Tibial artery (tissue), 4 donors: ENCODE results near the gene DHDDS.
A peak's percentile ranks its signal among the peaks of the same experiment; 100 is the strongest.

Experiments used
- DNase-seq, 2 donors: peaks; one replicate each; pipeline ENCODE4 v3.0.0-alpha.2; 2019
- H3K27ac ChIP-seq, 2 donors: fragments of 200-600 bp; sonication (generic) in 1 of 2; 1 replicate in 1 of 2; 2 replicates in 1 of 2; pipeline ENCODE4 v1.5.1; 2018 to 2019; ENCODE audit warnings: mild to moderate bottlenecking in 1 of 2
- H3K27me3 ChIP-seq, 2 donors: fragments of 200-600 bp; sonication (generic) in 1 of 2; one replicate each; pipeline versions ENCODE4 v1.5.1 to v1.6.0; 2016 to 2019
- H3K36me3 ChIP-seq, 3 donors: fragments of 200-600 bp; sonication (generic) in 2 of 3; one replicate each; pipeline ENCODE4 v1.5.1; 2016 to 2019; ENCODE audit warnings: mild to moderate bottlenecking in 2 of 3
- H3K4me1 ChIP-seq, 4 donors: fragments of 200-600 bp; sonication (generic) in 2 of 4; 1 replicate in 3 of 4; 2 replicates in 1 of 4; pipeline ENCODE4 v1.5.1; 2016 to 2019
- H3K4me3 ChIP-seq, 2 donors: fragments of 200-600 bp; sonication (generic) in 1 of 2; 1 replicate in 1 of 2; 2 replicates in 1 of 2; pipeline ENCODE4 v1.5.1; 2018 to 2019; ENCODE audit warnings: mild to moderate bottlenecking in 2 of 2
- H3K9me3 ChIP-seq, 3 donors: fragments of 200-600 bp; sonication (generic) in 1 of 3; one replicate each; pipeline ENCODE4 v1.5.1; 2016 to 2019
- CTCF ChIP-seq, 2 experiments: fragments of 200-600 bp in 1 of 2; fragments of 450-650 bp in 1 of 2; IDR thresholded peaks; one replicate each; pipeline ENCODE4 v1.5.1; 2017 to 2019; ENCODE audit warnings: antibody characterized with exemption in 2 of 2, mild to moderate bottlenecking in 1 of 2, moderate library complexity in 1 of 2
- intact Hi-C: fragments of 100-400 bp; cut with DNase I; formaldehyde crosslinking; loops from one replicate; pipeline ENCODE4 v1.15.0; 2023; ENCODE audit warnings: low total_unique reads

The DHDDS gene

GRCh38 chr1:26404641-26405040, 27.5 kb upstream of the DHDDS start:
- Histone ChIP-seq H3K4me3 (no peak overlapping the region), H3K4me1 (no peaks in the 10 kb centered on the region), H3K36me3 (no peaks in the 10 kb centered on the region), H3K27me3 (peaks cover 0 to 17% of the 10 kb centered on the region in 2 donors), H3K27ac (no peak overlapping the region), H3K9me3 (no peaks in the 10 kb centered on the region)
- no peak for DNase-seq
- no peak for TF ChIP-seq CTCF (IDR thresholded peaks at IDR 0.05)
- intact Hi-C loops: no loop called here

GRCh38 chr1:26405281-26405915, 26.7 kb upstream of the DHDDS start:
- Histone ChIP-seq H3K27me3 (peaks cover 0 to 25% of the 10 kb centered on the region in 2 donors), H3K4me1 (no peaks in the 10 kb centered on the region), H3K36me3 (no peaks in the 10 kb centered on the region), H3K9me3 (no peaks in the 10 kb centered on the region), H3K4me3 (no peak overlapping the region), H3K27ac (no peak overlapping the region)
- DNase-seq: peak in 1 of 2 donors; percentile 24
- intact Hi-C loops: no loop called here
- TF ChIP-seq CTCF (IDR thresholded peaks at IDR 0.05): no peak

GRCh38 chr1:26408604-26409003, 23.5 kb upstream of the DHDDS start:
- no peak for TF ChIP-seq CTCF (IDR thresholded peaks at IDR 0.05)
- Histone ChIP-seq H3K27ac (no peak overlapping the region), H3K4me3 (no peak overlapping the region), H3K9me3 (no peaks in the 10 kb centered on the region), H3K36me3 (no peaks in the 10 kb centered on the region), H3K27me3 (peaks cover 0 to 48% of the 10 kb centered on the region in 2 donors), H3K4me1 (no peaks in the 10 kb centered on the region)
- DNase-seq: peak; percentile 70 to 77
- intact Hi-C loops: no loop called here

GRCh38 chr1:26409191-26409807, 22.8 kb upstream of the DHDDS start:
- Histone ChIP-seq H3K27me3 (peaks cover 0 to 52% of the 10 kb centered on the region in 2 donors), H3K4me1 (no peaks in the 10 kb centered on the region), H3K9me3 (no peaks in the 10 kb centered on the region), H3K27ac (no peak overlapping the region), H3K4me3 (no peak overlapping the region), H3K36me3 (no peaks in the 10 kb centered on the region)
- no peak for TF ChIP-seq CTCF (IDR thresholded peaks at IDR 0.05)
- intact Hi-C loops: no loop called here
- DNase-seq: peak in 1 of 2 donors; percentile 42

GRCh38 chr1:26410706-26411623, 21.2 kb upstream of the DHDDS start, which contains the start of gene LIN28A:
Gene LIN28A, plus strand, starts transcription at chr1:26410817. Its CDS starts 75 bp downstream, at chr1:26410892.
- Histone ChIP-seq H3K9me3 (no peaks in the 10 kb centered on the region), H3K27ac (no peak within 1 kb of the TSS), H3K4me1 (no peaks in the 10 kb centered on the region), H3K27me3 (peaks cover 0 to 64% of the 10 kb centered on the region in 2 donors), H3K36me3 (no peaks in the 10 kb centered on the region), H3K4me3 (no peak within 1 kb of the TSS)
- peak in 1 of 2 donors; percentile 50 for DNase-seq
- no peak for TF ChIP-seq CTCF (IDR thresholded peaks at IDR 0.05)
- intact Hi-C loops: no loop called here
